ENCODE data around the gene EPAS1.
A peak's percentile ranks its signal among the peaks of the same experiment; 100 is the strongest.

EPAS1 gene

GRCh38 chr2:46254474-46254873 lies 42.7 kb upstream of the EPAS1 start:
- no peak for TF ChIP-seq ZNF8 (CRISPR knock-in tag; IDR thresholded peaks at IDR 0.05)
- no peak for TF ChIP-seq SNAI2 (CRISPR knock-in tag; IDR thresholded peaks at IDR 0.05)
- no peak for ATAC-seq

GRCh38 chr2:46256563-46257142 lies 40.6 kb upstream of the EPAS1 start:
- ATAC-seq, result no peak
- no peak for TF ChIP-seq CSRNP3 (CRISPR knock-in tag; IDR thresholded peaks at IDR 0.05)

- TF ChIP-seq CSRNP3 (CRISPR knock-in tag; IDR thresholded peaks at IDR 0.05) (no peak), TCF4 (CRISPR knock-in tag; IDR thresholded peaks at IDR 0.05; ENCODE audit: borderline replicate concordance) (0 out of 2 replicates have a peak, but pooled peaks have one; percentile 16)
- no peak; the same call in 2 of the 3 replicates for ATAC-seq
Measured at GRCh38 chr2:46257476-46257875, 39.7 kb upstream of the EPAS1 start.

- TF ChIP-seq ZNF70 (CRISPR knock-in tag; IDR thresholded peaks at IDR 0.05) (no peak), BACH2 (CRISPR knock-in tag; IDR thresholded peaks at IDR 0.05; ENCODE audit: borderline replicate concordance) (no peak), PPARA (CRISPR knock-in tag; IDR thresholded peaks at IDR 0.05; ENCODE audit: borderline replicate concordance) (no peak), ARNTL (CRISPR knock-in tag; IDR thresholded peaks at IDR 0.05; ENCODE audit: borderline replicate concordance, low read depth) (no peak), PATZ1 (CRISPR knock-in tag; IDR thresholded peaks at IDR 0.05; ENCODE audit: borderline replicate concordance) (no peak), POU6F1 (CRISPR knock-in tag; IDR thresholded peaks at IDR 0.05; ENCODE audit: borderline replicate concordance, low read depth) (no peak), ZFP3 (CRISPR knock-in tag; IDR thresholded peaks at IDR 0.05) (no peak), SNAI2 (CRISPR knock-in tag; IDR thresholded peaks at IDR 0.05) (no peak), CSRNP3 (CRISPR knock-in tag; IDR thresholded peaks at IDR 0.05) (no peak)
- no peak for ATAC-seq
Measured at GRCh38 chr2:46257980-46258379, 39.2 kb upstream of the EPAS1 start.

- ATAC-seq, result no peak
- TF ChIP-seq PPARA (CRISPR knock-in tag; IDR thresholded peaks at IDR 0.05; ENCODE audit: borderline replicate concordance) (no peak), TSHZ2 (CRISPR knock-in tag; IDR thresholded peaks at IDR 0.05) (no peak), CREB5 (CRISPR knock-in tag; IDR thresholded peaks at IDR 0.05; ENCODE audit: low read depth) (no peak), RARB (CRISPR knock-in tag; IDR thresholded peaks at IDR 0.05) (no peak), TOX (CRISPR knock-in tag; IDR thresholded peaks at IDR 0.05; ENCODE audit: borderline replicate concordance) (no peak), CSDC2 (CRISPR knock-in tag; IDR thresholded peaks at IDR 0.05) (no peak), ZFP30 (CRISPR knock-in tag; IDR thresholded peaks at IDR 0.05) (no peak), ZFP3 (CRISPR knock-in tag; IDR thresholded peaks at IDR 0.05) (no peak), OSR1 (CRISPR knock-in tag; IDR thresholded peaks at IDR 0.05) (no peak), ZNF70 (CRISPR knock-in tag; IDR thresholded peaks at IDR 0.05) (no peak), ISL1 (CRISPR knock-in tag; IDR thresholded peaks at IDR 0.05) (no peak), ZC3H10 (CRISPR knock-in tag; IDR thresholded peaks at IDR 0.05) (no peak), ESRRG (CRISPR knock-in tag; IDR thresholded peaks at IDR 0.05) (no peak), SNAI2 (CRISPR knock-in tag; IDR thresholded peaks at IDR 0.05) (no peak), BACH2 (CRISPR knock-in tag; IDR thresholded peaks at IDR 0.05; ENCODE audit: borderline replicate concordance) (no peak)
Measured at GRCh38 chr2:46258937-46259776, 38.0 kb upstream of the EPAS1 start.
